HEK293T (cell line): Measurements from ENCODE around the gene HES7.
A peak's percentile ranks its signal among the peaks of the same experiment; 100 is the strongest.

Experiments used
- CTCF ChIA-PET: fragments of 350-600 bp; formaldehyde crosslinking; extraction: SDS; loops from one replicate; lab custom pipeline; 2021; ENCODE audit warnings: antibody characterized with exemption, inconsistent platforms; lab: Yijun Ruan, JAX
- POLR2A ChIA-PET: fragments of 350-600 bp; formaldehyde crosslinking; extraction: SDS; loops from one replicate; lab custom pipeline; 2020; ENCODE audit warnings: antibody characterized with exemption, inconsistent platforms; lab: Yijun Ruan, JAX
- DNase-seq: peaks from one replicate; pipeline ENCODE4 v3.0.0; 2012; ENCODE audit warnings: mixed read lengths; ENCODE audit errors: extremely low spot score
- ARNT ChIP-seq: fragments of 450-650 bp; IDR thresholded peaks from 2 replicates; pipeline ENCODE4 v1.6.1; 2017; ENCODE audit warnings: mild to moderate bottlenecking
- BHLHE40 ChIP-seq: fragments of 450-650 bp; IDR thresholded peaks from 2 replicates; pipeline ENCODE4 v1.6.1; 2016; ENCODE audit warnings: mild to moderate bottlenecking, moderate library complexity, borderline replicate concordance
- CTBP1 ChIP-seq: fragments of 450-650 bp; IDR thresholded peaks from 2 replicates; pipeline ENCODE4 v1.6.1; 2016; ENCODE audit warnings: borderline replicate concordance
- ELF4 ChIP-seq: fragments of 450-650 bp; IDR thresholded peaks from 2 replicates; pipeline ENCODE4 v1.6.1; 2017; ENCODE audit warnings: antibody characterized with exemption
- FOXA1 ChIP-seq: fragments of 450-650 bp; IDR thresholded peaks from 2 replicates; pipeline ENCODE4 v1.6.1; 2016; ENCODE audit warnings: mild to moderate bottlenecking
- FOXK2 ChIP-seq: fragments of 450-650 bp; IDR thresholded peaks from 2 replicates; pipeline ENCODE4 v1.6.1; 2016; ENCODE audit warnings: mild to moderate bottlenecking
- FOXM1 ChIP-seq: fragments of 450-650 bp; IDR thresholded peaks from 2 replicates; pipeline ENCODE4 v1.6.1; 2017; ENCODE audit warnings: mild to moderate bottlenecking, borderline replicate concordance
- HDGF ChIP-seq: fragments of 450-650 bp; IDR thresholded peaks from 2 replicates; pipeline ENCODE4 v1.6.1; 2017; ENCODE audit warnings: antibody characterized with exemption, borderline replicate concordance
- L3MBTL2 ChIP-seq: fragments of 450-650 bp; conservative IDR thresholded peaks from 2 replicates; pipeline ENCODE4 v1.6.1; 2016; ENCODE audit warnings: mild to moderate bottlenecking
- LEF1 ChIP-seq: fragments of 450-650 bp; IDR thresholded peaks from 2 replicates; pipeline ENCODE4 v1.6.1; 2017; ENCODE audit warnings: mild to moderate bottlenecking, borderline replicate concordance
- NFRKB ChIP-seq: fragments of 450-650 bp; IDR thresholded peaks from 2 replicates; pipeline ENCODE4 v1.6.1; 2016; ENCODE audit warnings: mild to moderate bottlenecking, moderate library complexity
- SP1 ChIP-seq: fragments of 450-650 bp; IDR thresholded peaks from 2 replicates; pipeline ENCODE4 v1.6.1; 2017
- SUZ12 ChIP-seq: fragments of 450-650 bp; IDR thresholded peaks from 2 replicates; pipeline ENCODE4 v1.6.1; 2016; ENCODE audit warnings: mild to moderate bottlenecking
- TARDBP ChIP-seq: fragments of 450-650 bp; IDR thresholded peaks from 2 replicates; pipeline ENCODE4 v1.6.1; 2016
- ZNF384 ChIP-seq: fragments of 450-650 bp; IDR thresholded peaks from 2 replicates; pipeline ENCODE4 v1.6.1; 2016
- TF ChIP-seq, protein P1 (sequence below): fragments of 450-650 bp; IDR thresholded peaks from 2 replicates; pipeline ENCODE4 v1.6.1; 2016

Gene HES7

DNA sequence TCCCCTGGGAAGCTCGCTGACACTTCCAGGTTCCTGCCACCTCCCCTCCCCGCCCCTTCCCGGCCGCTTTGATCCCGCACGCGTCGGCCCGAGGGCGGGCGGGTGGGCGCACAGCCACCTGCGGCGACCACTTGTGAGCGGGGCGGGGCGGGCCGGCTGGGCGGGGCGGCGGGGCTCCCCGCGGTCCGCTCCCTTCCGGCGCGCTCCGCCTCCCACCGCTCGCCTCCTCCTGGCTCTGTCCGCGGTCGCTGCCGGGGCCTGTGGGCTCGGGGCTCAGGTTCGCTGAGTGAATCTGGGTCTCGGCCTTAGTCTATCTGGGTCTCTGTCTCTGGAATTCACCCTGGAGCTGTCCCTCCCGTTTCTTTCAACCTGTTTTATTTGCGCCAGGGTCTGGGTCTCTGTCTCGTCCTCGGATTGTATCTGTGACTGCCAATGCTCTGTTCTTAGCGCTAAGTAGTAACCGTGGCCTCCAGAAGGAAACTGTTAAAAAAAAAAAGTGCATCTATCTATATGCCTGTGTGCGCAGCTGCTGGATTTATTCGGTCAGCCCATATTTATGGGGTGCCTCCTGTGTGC, 2.7 kb upstream of the HES7 start:
- CTCF ChIA-PET: interaction anchor here (0.7 to 1.1 kb wide), 4 partner anchors 8 to 115 kb away, joined by 3 read pairs; no protein-coding TSS in a partner anchor
- POLR2A ChIA-PET: interaction anchor here (0.9 to 2.1 kb wide), 10 partner anchors 11 to 169 kb away, joined by 3 to 13 read pairs (median 4); partner anchors contain the start of genes AURKB, CTC1, PFAS and SLC25A35
- TF ChIP-seq SUZ12 (no peak), CTBP1 (no peak), BHLHE40 (no peak), ARNT (no peak), LEF1 (no peak), L3MBTL2 (no peak), HDGF (no peak), NFRKB (no peak)
- no peak for DNase-seq

DNA sequence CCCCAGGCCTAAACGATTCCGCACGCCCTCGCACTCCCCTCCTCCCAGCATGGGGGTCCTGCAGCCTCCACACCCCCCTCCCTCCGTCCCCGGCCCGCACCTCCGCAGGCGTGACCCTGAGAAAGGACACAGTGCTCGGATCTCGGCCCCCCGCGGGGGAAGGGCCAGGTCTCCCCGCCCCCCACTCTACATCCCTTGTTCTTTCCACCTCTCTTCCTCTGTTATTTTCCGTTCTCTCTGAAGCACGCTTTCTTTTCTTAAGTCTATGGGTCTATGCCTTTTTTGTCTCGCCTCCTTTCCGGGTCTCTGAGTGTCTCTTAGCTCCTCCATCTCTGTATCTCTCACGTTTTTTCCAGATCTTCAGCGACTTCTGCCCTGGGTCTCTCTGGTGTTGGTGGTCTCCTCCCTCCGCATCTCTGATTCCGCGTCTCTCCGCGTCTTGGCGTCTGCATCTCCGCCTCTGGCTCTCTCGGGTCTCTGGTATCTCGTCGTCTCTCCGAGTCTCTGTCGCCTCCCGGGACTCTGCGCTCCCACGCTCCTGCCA, 2.1 kb upstream of the HES7 start:
- 0 out of 2 replicates have a peak, but pooled peaks have one; percentile 25 for TF ChIP-seq L3MBTL2
- no peak for TF ChIP-seq FOXM1
- DNase-seq: no peak
- CTCF ChIA-PET: interaction anchor here (0.7 to 1.1 kb wide), 2 partner anchors 47 to 115 kb away, joined by 3 read pairs; no protein-coding TSS in a partner anchor
- POLR2A ChIA-PET: interaction anchor here (0.9 to 2.1 kb wide), 8 partner anchors 11 to 169 kb away, joined by 3 to 13 read pairs (median 4); partner anchors contain the start of genes CTC1, PFAS, SLC25A35 and VAMP2

DNA sequence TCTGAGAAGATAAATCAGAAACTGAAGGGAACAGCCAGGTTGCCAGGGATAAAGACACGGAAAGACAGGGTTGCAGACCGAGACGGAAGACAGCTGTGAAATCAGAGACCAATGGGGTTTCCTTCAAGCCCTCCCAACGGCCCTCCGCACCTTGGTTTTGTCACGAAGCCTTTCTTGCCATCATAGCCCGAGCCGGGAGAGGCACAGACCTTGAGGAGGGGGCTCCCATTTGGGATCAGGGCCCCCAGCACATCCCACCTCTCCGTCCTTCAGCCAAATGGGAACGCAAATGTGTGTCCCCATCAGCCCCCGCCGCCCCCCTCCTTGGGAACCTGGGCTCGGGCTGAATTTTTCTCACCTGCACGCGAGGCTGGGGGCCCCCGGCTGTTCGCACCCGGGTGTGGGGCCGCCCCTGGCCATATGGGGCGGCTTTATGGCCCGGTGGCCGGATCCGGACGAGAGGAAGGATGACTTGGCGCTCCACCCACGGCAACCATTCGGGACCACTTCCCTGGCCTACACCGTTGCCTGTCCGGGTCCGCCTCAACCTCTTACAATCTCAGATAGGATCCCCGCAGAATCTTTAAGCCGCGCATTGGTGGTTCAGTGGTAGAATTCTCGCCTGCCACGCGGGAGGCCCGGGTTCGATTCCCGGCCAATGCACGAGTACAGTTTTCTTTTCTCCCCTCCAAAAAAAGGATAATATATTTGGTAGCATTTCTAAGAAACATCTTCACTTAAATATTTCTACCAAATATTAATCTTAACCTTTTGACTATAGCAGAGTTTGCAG, 1.4 kb upstream of the HES7 start:
- ChIA-PET POLR2A (interaction anchor here (1.2 to 2.8 kb wide), 5 partner anchors 27 to 170 kb away, joined by 5 to 22 read pairs (median 9); partner anchors contain the start of genes AURKB, PER1 and SLC25A35), CTCF (interaction anchor here (0.6 kb wide), 1 partner anchor 53 kb away, joined by 4 read pairs; no protein-coding TSS in a partner anchor)
- TF ChIP-seq SUZ12 (no peak), FOXA1 (no peak), CTBP1 (no peak), FOXM1 (no peak), ELF4 (no peak), SP1 (no peak), LEF1 (no peak), HDGF (no peak), FOXK2 (no peak), BHLHE40 (no peak), ARNT (no peak), ZNF384 (no peak), NFRKB (no peak), TARDBP (no peak; the same call in 1 of the 2 replicates)
- TF ChIP-seq, protein P1, sequence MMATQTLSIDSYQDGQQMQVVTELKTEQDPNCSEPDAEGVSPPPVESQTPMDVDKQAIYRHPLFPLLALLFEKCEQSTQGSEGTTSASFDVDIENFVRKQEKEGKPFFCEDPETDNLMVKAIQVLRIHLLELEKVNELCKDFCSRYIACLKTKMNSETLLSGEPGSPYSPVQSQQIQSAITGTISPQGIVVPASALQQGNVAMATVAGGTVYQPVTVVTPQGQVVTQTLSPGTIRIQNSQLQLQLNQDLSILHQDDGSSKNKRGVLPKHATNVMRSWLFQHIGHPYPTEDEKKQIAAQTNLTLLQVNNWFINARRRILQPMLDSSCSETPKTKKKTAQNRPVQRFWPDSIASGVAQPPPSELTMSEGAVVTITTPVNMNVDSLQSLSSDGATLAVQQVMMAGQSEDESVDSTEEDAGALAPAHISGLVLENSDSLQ: no peak
- peak; percentile 73 for DNase-seq

DNA sequence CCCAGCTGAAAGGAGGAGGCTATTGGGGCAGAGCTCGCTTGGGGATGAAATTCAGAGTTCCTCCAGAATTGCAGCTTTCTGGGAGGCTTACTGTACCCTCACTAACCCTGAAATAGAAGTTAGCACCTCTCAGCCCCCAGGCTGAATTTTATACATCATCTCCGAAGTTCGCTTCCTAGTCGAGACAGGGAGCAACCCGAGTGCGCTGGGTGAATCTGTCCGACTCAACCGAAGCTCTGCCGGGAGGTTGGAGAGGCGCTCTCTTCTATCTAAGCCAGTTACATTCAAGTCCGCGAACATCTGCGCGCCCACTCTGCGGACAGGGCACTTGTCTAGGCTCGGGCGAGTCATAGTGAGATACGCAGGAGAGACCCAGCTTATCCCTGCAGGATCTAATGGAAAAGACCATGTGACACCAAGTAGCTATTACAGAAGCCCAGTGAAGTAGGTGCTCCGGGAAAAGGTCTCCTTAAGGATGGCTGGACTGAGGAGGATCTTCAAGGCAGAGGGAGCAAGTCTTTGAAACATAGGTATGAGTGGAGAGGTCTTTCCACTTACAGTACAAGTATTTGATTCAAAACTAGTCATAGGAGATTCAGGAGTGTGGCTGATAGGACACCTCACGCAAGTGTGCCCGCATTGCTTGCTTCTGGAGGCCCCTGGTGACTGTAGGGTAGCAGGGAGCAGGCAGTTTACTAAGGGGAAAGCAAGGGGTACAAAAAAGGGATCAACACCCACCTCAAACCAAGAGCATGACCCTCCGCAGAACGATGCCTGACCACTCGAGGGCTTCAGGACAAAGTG, 646 bp upstream of the HES7 start:
- no peak for DNase-seq
- POLR2A ChIA-PET: interaction anchor here (1.0 to 2.8 kb wide), 6 partner anchors 28 to 171 kb away, joined by 3 to 22 read pairs (median 7); partner anchors contain the start of genes AURKB, PER1 and SLC25A35
- TF ChIP-seq NFRKB (no peak), ELF4 (no peak), ZNF384 (no peak), FOXK2 (no peak), FOXA1 (no peak), HDGF (no peak)
- CTCF ChIA-PET: interaction anchor here (0.6 to 1.0 kb wide), 5 partner anchors 34 to 154 kb away, joined by 3 to 8 read pairs (median 3); no protein-coding TSS in a partner anchor

DNA sequence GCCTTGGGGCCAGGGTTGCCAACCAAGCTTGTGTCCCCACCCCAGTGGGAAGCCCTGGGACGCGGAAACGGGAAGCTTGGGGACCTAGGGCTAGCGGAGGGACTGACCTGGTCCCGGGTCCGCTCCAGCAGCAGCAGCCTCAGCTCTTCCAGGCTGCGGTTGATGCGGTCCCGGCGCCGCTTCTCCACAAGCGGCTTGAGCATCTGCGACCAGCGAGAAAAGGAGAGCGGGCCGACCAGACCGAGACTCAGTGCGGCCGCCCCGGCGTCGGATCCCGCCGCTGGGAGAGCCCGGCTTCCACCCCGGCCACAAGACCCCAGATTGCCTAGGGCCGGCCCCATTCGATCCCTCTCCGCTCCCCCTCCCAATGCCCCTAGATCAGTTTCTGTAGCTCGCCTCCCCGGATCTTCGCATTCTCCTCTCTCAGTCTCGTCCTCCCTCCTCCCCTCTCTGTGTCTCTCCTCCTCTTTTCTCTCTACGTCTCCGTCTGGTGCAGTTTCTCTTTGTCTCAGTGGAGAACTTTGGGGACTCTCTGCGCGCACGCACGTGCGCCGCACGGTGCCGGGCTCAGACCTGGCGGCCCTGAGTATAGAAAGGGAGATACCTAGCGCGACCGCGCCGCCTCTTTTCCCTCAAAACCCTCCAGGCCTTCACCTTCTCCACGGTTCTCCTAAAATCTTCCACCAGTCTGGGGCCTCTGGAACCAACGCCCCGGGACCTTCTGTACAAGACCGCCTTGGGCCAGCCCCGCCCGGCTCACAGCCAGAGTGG, 797 bp downstream of the HES7 start:
- POLR2A ChIA-PET: interaction anchor here (0.5 to 2.8 kb wide), 8 partner anchors 12 to 172 kb away, joined by 3 to 22 read pairs (median 4); partner anchors contain the start of genes AURKB, PER1, PFAS and SLC25A35
- CTCF ChIA-PET: interaction anchor here (0.6 to 1.3 kb wide), 3 partner anchors 9 to 35 kb away, joined by 3 read pairs; no protein-coding TSS in a partner anchor
- DNase-seq: no peak
- TF ChIP-seq L3MBTL2 (peak; percentile 94), ELF4 (no peak)

DNA sequence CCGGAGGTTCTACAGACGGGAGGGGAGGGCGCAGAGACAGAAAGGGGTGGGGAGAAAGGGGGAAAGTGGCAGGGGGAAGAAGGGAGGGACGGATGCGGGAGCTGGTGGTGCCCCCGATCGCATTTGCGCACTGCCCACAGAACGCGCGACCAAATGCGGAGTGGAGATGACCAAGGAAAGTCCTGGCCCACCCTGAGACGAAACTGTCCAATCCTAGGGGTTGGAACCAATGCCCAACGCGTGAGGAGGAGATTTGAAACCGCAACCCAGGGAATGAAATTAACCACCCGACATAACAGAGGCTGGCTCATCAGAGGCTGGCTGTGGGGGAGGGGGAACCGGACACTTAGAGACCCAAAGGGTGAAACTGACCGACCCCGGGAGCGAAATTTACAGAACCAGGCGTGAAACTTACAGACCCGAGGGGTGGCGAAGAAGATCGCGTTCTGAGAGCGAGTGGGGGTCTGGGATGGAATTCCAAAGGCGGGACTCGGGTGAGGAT, 1.4 kb downstream of the HES7 start:
- TF ChIP-seq L3MBTL2 (no peak; the same call in 1 of the 2 replicates), ZNF384 (no peak), FOXK2 (no peak), LEF1 (no peak), SUZ12 (no peak)
- TF ChIP-seq, protein P1: no peak
- ChIA-PET POLR2A (interaction anchor here (0.5 to 2.8 kb wide), 8 partner anchors 30 to 173 kb away, joined by 3 to 22 read pairs (median 4); partner anchors contain the start of genes AURKB, PER1, PFAS and SLC25A35), CTCF (interaction anchor here (0.7 to 1.3 kb wide), 3 partner anchors 36 to 96 kb away, joined by 3 read pairs; no protein-coding TSS in a partner anchor)
- no peak for DNase-seq
